ENCODE data around the gene NT5M.

Gene NT5M

GRCh38 chr17:17352836-17353624 is 49.9 kb downstream of the NT5M start:
- in situ Hi-C loops (cut with HindIII; ENCODE audit: low sequenced_read_pairs) = loop anchor here (25.0 kb wide), 2 partner anchors 234 to 534 kb away; partner anchors contain the start of gene PEMT

GRCh38 chr17:17353625-17354484 is 50.7 kb downstream of the NT5M start:
- in situ Hi-C loops (cut with HindIII; ENCODE audit: low sequenced_read_pairs) = loop anchor here (25.0 kb wide), 2 partner anchors 233 to 533 kb away; partner anchors contain the start of gene PEMT

- in situ Hi-C loops (cut with HindIII; ENCODE audit: low sequenced_read_pairs) = loop anchor here (25.0 kb wide), 2 partner anchors 233 to 533 kb away; partner anchors contain the start of gene PEMT
These were observed 51.6 kb downstream of the NT5M start for GRCh38 chr17:17354560-17355349.

- in situ Hi-C loops (cut with HindIII; ENCODE audit: low sequenced_read_pairs) = loop anchor here (25.0 kb wide), 2 partner anchors 232 to 532 kb away; partner anchors contain the start of gene PEMT
These were observed 52.3 kb downstream of the NT5M start for GRCh38 chr17:17355426-17355825.

GRCh38 chr17:17356149-17356930 is 53.2 kb downstream of the NT5M start:
- in situ Hi-C loops (cut with HindIII; ENCODE audit: low sequenced_read_pairs) = loop anchor here (25.0 kb wide), 2 partner anchors 231 to 531 kb away; partner anchors contain the start of gene PEMT

GRCh38 chr17:17356931-17357270 is 53.7 kb downstream of the NT5M start:
- in situ Hi-C loops (cut with HindIII; ENCODE audit: low sequenced_read_pairs) = loop anchor here (25.0 kb wide), 2 partner anchors 230 to 530 kb away; partner anchors contain the start of gene PEMT

- in situ Hi-C loops (cut with HindIII; ENCODE audit: low sequenced_read_pairs) = loop anchor here (25.0 kb wide), 2 partner anchors 229 to 529 kb away; partner anchors contain the start of gene PEMT
These were observed 55.0 kb downstream of the NT5M start for GRCh38 chr17:17358060-17358751.

GRCh38 chr17:17358866-17359265 is 55.7 kb downstream of the NT5M start:
- in situ Hi-C loops (cut with HindIII; ENCODE audit: low sequenced_read_pairs) = loop anchor here (25.0 kb wide), 2 partner anchors 228 to 528 kb away; partner anchors contain the start of gene PEMT

GRCh38 chr17:17359271-17359670 is 56.1 kb downstream of the NT5M start:
- in situ Hi-C loops (cut with HindIII; ENCODE audit: low sequenced_read_pairs) = loop anchor here (25.0 kb wide), 2 partner anchors 228 to 528 kb away; partner anchors contain the start of gene PEMT

- in situ Hi-C loops (cut with HindIII; ENCODE audit: low sequenced_read_pairs) = loop anchor here (25.0 kb wide), 2 partner anchors 227 to 527 kb away; partner anchors contain the start of gene PEMT
These were observed 57.0 kb downstream of the NT5M start for GRCh38 chr17:17360087-17360730.

- in situ Hi-C loops (cut with HindIII; ENCODE audit: low sequenced_read_pairs) = loop anchor here (25.0 kb wide), 2 partner anchors 226 to 526 kb away; partner anchors contain the start of gene PEMT
These were observed 58.3 kb downstream of the NT5M start for GRCh38 chr17:17361543-17361866.

- in situ Hi-C loops (cut with HindIII; ENCODE audit: low sequenced_read_pairs) = loop anchor here (25.0 kb wide), 2 partner anchors 225 to 525 kb away; partner anchors contain the start of gene PEMT
These were observed 58.8 kb downstream of the NT5M start for GRCh38 chr17:17361867-17362539.

- in situ Hi-C loops (cut with HindIII; ENCODE audit: low sequenced_read_pairs) = loop anchor here (25.0 kb wide), 2 partner anchors 225 to 525 kb away; partner anchors contain the start of gene PEMT
These were observed 59.4 kb downstream of the NT5M start for GRCh38 chr17:17362540-17362930.

- in situ Hi-C loops (cut with HindIII; ENCODE audit: low sequenced_read_pairs) = loop anchor here (25.0 kb wide), 2 partner anchors 224 to 524 kb away; partner anchors contain the start of gene PEMT
These were observed 60.6 kb downstream of the NT5M start for GRCh38 chr17:17363638-17364337.

GRCh38 chr17:17364338-17364667 is 61.1 kb downstream of the NT5M start:
- in situ Hi-C loops (cut with HindIII; ENCODE audit: low sequenced_read_pairs) = loop anchor here (25.0 kb wide), 2 partner anchors 223 to 523 kb away; partner anchors contain the start of gene PEMT

- in situ Hi-C loops (cut with HindIII; ENCODE audit: low sequenced_read_pairs) = loop anchor here (25.0 kb wide), 2 partner anchors 222 to 522 kb away; partner anchors contain the start of gene PEMT
These were observed 62.4 kb downstream of the NT5M start for GRCh38 chr17:17365476-17366110.
